Measurements from ENCODE around the gene ALKAL2.
A peak's percentile ranks its signal among the peaks of the same experiment; 100 is the strongest.
"Not testable (repeated sequence)": the region's sequence is repeated elsewhere in the genome, so short reads cannot be mapped to it uniquely, and the experiment has no call there.

The ALKAL2 gene

DNA sequence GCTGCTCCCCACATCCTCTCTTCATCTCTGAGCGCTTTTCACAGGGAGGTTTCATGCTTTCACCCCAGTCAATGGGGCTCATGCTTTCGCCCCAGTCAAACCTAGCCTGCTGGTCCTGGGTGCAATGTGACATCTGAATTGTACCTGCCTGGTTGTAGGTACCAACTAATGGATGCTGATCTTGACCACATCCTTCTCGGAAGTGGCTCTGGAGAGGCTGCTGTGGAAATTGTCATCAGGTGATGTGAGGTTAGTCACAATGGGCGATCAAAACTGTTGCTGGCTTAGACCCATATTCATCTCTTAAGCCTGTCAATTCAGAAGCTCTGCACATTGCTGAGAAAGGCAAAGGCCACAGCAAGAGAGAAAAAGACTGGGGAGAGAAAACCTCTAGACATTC, 32.7 kb upstream of the ALKAL2 start:
- DNase-seq (ENCODE audit: low read depth): no peak
- TF ChIP-seq, protein P1, sequence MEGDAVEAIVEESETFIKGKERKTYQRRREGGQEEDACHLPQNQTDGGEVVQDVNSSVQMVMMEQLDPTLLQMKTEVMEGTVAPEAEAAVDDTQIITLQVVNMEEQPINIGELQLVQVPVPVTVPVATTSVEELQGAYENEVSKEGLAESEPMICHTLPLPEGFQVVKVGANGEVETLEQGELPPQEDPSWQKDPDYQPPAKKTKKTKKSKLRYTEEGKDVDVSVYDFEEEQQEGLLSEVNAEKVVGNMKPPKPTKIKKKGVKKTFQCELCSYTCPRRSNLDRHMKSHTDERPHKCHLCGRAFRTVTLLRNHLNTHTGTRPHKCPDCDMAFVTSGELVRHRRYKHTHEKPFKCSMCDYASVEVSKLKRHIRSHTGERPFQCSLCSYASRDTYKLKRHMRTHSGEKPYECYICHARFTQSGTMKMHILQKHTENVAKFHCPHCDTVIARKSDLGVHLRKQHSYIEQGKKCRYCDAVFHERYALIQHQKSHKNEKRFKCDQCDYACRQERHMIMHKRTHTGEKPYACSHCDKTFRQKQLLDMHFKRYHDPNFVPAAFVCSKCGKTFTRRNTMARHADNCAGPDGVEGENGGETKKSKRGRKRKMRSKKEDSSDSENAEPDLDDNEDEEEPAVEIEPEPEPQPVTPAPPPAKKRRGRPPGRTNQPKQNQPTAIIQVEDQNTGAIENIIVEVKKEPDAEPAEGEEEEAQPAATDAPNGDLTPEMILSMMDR (conservative IDR thresholded peaks at IDR 0.05; ENCODE audit: low read length): no peak
- no peak overlapping the region for H3K4me3 ChIP-seq (ENCODE audit: low read length)

DNA sequence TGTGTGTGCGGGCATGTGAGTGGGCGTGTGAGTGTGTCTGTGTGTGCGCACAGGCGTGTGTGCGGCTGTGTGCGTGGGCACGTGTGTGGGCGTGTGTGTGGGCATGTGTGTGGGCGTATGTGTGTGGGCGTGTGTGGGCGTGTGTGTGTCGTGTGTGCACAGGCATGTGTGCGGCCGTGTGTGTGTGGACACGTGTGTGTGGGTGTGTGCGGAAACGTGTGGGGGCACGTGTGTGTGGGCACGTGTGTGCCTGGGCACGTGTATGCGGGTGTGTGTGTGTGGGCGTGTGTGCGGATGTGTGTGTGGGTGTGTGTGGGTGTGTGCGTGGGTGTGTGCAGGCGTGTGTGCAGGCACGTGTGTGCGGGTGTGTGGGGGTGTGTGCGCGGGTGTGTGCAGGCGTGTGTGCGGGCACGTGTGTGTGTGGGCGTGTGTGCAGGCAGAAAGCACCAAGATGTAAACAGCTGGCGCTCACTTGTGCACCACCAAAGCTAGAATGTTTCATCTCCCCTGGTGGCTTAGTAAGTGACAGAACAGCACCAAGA, 31.2 kb upstream of the ALKAL2 start:
- TF ChIP-seq, protein P1 (conservative IDR thresholded peaks at IDR 0.05; ENCODE audit: low read length): no peak
- no peak for DNase-seq (ENCODE audit: low read depth)
- no peak overlapping the region for H3K4me3 ChIP-seq (ENCODE audit: low read length)

DNA sequence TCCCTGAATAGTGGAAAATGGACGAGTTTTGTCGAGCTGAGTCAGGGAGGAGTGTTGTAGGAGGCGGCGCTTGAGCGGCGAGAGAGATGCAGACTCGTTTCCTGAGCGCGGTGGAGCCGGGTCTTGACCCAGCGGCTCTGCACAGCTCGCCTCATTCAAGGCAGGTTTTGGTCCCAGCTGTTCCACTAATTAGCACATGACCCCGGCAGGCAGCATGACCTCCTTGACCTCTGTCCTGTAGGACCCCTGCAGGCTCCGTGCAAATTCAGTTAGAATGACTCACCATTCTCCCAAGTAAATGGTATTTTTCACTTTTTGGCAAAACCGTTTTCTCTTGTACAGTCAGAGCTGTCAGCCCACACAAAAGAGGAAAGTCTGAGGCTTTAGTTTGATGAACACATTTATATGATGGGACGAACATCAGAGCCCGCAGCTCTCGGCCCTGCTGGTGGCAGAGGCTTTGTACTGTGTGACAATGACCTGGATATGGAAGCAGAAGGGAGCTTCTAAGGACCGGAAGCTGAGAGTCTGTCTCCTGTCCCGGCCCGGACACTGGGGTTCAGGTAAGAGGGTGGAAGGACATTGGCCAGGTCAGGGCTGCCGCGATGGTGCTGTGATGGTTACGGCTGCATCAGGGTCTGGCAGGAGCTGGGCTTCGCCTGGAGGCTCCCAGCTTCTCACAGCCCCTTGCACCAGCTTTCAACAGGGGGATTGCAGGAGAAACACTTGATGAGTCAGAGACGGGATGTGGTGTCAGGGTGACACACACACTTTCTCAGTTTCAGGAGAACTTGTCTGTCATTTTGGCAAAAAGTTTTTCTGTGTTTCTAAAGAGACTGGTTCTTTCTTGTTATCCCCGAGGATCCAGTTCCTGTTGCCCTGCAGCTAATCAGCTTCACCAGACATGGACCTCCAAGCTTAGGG, 29.9 kb upstream of the ALKAL2 start:
- no peak overlapping the region for H3K4me3 ChIP-seq (ENCODE audit: low read length)
- TF ChIP-seq, protein P1 (conservative IDR thresholded peaks at IDR 0.05; ENCODE audit: low read length): no peak
- DNase-seq (ENCODE audit: low read depth): peak; percentile 11

DNA sequence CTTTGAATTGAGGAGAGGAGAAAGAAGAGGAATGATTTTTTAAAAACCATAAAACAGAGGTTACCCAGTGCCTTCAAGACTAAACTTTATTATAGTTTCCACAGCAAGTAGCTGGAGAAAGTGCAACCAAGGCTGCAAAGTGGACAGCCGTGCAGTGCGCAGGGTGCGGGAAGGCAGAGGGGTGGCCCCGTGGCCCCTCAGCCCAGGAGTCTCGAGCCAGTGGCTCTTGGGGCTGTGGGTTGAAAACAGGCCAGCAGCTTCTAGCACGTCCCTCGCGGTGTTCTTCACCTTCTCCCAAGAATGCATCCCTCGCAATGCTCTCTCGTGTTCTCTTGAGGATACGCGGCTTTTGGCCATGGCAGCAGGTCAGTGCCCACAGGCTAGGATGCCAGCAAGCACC, 28.5 kb upstream of the ALKAL2 start:
- no peak overlapping the region for H3K4me3 ChIP-seq (ENCODE audit: low read length)
- no peak for DNase-seq (ENCODE audit: low read depth)
- TF ChIP-seq, protein P1 (conservative IDR thresholded peaks at IDR 0.05; ENCODE audit: low read length): no peak

DNA sequence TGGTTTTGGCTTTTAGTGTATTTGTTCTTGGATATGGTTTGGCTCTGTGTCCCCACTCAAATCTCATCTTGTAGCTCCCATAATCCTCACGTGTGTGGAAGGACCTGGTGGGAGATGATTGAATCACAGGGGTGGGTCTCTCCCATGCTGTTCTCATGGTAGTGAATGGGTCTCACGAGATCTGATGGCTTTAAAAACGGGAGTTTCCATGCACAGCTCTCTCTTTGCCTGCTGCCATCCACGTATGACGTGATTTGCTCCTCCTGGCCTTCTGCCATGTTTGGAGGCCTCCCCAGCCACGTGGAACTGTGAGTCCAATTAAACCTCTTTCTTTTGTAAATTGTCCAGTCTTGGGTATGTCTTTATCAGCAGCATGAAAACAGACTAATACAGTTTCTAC, 28.0 kb upstream of the ALKAL2 start:
- not testable (repeated sequence) for DNase-seq (ENCODE audit: low read depth)

DNA sequence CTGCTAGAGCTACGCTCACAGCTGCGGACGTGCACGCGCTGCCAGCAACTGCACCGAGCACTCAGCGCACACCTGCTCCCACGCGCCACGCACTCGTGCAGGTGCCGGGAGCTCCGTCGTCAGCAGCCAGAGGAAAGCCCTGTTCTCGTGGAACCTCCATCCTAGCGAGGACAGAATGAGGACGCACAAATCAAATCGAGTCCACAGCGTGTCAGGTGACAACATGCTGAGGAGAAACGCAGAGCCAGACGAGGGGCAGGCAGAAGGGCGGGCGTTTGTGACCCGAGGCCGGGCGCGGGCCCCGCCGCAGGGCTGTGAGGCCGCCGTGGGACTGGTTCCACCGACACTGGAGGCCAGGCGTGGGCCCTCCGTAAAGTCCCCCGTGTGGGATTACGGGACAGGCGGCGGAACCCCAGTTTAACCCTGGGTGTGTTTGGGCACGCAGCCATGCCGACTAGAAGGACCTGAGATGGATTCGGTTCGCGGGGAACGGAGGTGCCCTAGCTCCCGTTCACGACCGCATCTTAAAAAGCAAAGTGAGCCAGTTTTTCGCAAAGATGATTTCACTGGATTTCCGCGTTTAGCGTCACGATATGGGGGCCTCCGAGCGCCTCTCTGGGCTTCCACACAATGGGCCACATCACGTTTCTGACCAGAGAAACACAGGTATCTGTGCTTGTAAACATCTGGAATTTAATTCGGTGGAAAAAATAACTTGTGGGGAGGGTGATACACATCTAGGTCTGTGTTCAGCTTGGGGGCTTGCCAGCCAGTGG, 26.9 kb upstream of the ALKAL2 start:
- TF ChIP-seq, protein P1 (conservative IDR thresholded peaks at IDR 0.05; ENCODE audit: low read length): no peak
- DNase-seq (ENCODE audit: low read depth): no peak
- H3K4me3 ChIP-seq (ENCODE audit: low read length): no peak overlapping the region

More for the DNA sequence above, 28.0 kb upstream of the ALKAL2 start:
- H3K4me3 ChIP-seq (ENCODE audit: low read length): not testable (repeated sequence)

DNA sequence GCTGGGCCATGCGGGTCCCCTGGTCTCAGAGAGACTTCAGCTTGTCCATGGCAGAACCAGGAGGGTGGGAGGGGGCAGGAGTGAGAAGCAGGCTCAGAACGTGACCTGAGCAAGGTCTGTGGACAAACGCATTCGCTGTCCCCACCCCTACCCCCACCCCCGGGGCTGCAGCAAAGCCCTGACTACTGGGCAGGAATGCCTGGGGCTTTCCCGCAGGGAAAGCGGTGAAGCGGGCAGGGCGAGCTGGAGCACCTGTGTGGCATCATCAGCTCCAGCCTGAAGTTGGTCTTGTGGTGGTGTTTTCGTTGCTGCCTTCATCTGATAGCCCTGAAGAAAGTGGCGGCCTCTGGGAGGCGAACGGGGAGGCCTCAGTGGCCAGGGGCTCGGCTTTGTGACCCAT, 26.1 kb upstream of the ALKAL2 start:
- no peak for DNase-seq (ENCODE audit: low read depth)
- no peak overlapping the region for H3K4me3 ChIP-seq (ENCODE audit: low read length)
- TF ChIP-seq, protein P1 (conservative IDR thresholded peaks at IDR 0.05; ENCODE audit: low read length): no peak
